Ovary (tissue), 3 donors: ENCODE measurements around the gene NR3C1.

Source experiments
- EP300 ChIP-seq: sonication (generic); formaldehyde crosslinking; IDR thresholded peaks from one replicate; pipeline ENCODE4 v1.6.1; 2017; ENCODE audit warnings: antibody characterized with exemption
- POLR2A ChIP-seq: fragments of 450-650 bp; IDR thresholded peaks from one replicate; pipeline ENCODE4 v1.6.1; 2017; ENCODE audit warnings: antibody characterized with exemption, mild to moderate bottlenecking, moderate library complexity
- TF ChIP-seq, protein P1 (sequence below), 3 donors: fragments of 450-650 bp in 2 of 3; fragments of 200-600 bp in 1 of 3; IDR thresholded peaks; one replicate each; pipeline versions ENCODE4 v1.5.1 to v1.8.0; 2016 to 2022; ENCODE audit warnings: antibody characterized with exemption in 3 of 3, mild to moderate bottlenecking in 1 of 3
- donor health status: DM: no; HTN: no; CAD: no.

DNA sequence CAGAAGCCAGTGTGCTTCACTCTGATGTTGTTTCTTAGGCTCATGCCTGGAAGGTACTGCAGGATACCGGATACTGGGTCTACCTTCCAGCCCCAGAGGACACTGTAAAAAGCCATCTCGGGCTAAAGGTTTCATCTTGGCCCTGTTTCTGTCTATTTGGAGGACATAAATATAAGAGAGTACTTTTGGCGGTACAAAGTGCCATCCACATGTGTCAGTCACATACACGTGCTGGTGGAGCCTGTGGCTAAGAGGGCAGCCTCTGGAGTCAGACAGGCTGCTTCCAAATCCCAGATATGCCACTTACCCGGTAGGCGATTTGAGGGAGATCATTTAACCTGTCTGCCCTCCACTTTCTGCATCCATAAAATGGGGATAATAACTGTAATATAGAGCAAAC lies 160.4 kb downstream of the NR3C1 start:
- TF ChIP-seq, protein P1, sequence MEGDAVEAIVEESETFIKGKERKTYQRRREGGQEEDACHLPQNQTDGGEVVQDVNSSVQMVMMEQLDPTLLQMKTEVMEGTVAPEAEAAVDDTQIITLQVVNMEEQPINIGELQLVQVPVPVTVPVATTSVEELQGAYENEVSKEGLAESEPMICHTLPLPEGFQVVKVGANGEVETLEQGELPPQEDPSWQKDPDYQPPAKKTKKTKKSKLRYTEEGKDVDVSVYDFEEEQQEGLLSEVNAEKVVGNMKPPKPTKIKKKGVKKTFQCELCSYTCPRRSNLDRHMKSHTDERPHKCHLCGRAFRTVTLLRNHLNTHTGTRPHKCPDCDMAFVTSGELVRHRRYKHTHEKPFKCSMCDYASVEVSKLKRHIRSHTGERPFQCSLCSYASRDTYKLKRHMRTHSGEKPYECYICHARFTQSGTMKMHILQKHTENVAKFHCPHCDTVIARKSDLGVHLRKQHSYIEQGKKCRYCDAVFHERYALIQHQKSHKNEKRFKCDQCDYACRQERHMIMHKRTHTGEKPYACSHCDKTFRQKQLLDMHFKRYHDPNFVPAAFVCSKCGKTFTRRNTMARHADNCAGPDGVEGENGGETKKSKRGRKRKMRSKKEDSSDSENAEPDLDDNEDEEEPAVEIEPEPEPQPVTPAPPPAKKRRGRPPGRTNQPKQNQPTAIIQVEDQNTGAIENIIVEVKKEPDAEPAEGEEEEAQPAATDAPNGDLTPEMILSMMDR (IDR thresholded peaks at IDR 0.05) = no peak
- no peak for TF ChIP-seq EP300
- TF ChIP-seq POLR2A = no peak
